Measurements from ENCODE around the gene NCKAP5. TPM values are rescaled to one million over a fixed set of nuclear protein-coding genes. Genes with fewer than 3 reads are reported as not detected.

NCKAP5 gene
- total and polyA plus RNA-seq, 2 of the 13 experiments (the other 11 are each of a cell fraction or from before 2014, with no cell fraction given), result 0.01 TPM; not detected in 1

DNA sequence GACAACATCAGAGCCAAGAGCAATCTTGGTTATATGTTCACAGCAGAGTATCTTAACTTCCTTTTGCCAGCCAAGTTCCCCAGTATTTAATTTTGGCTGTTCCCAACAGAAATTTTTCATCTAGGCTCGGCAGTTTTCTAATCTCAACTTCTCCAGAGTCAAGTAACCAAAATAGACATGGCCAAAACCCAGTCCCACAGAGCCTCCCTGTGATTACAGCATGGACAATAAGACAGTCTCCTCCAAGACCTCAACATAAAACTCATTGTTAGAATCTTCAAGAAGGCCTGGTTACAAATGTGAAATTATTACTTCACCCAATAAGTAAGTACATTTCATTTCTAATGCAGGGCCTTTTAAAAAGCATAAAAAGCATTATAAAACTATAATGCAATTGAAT, 445.7 kb downstream of the NCKAP5 start:
- H3K79me2 ChIP-seq (ENCODE audit: insufficient read depth, low read length), result no peaks in the 10 kb centered on the region

DNA sequence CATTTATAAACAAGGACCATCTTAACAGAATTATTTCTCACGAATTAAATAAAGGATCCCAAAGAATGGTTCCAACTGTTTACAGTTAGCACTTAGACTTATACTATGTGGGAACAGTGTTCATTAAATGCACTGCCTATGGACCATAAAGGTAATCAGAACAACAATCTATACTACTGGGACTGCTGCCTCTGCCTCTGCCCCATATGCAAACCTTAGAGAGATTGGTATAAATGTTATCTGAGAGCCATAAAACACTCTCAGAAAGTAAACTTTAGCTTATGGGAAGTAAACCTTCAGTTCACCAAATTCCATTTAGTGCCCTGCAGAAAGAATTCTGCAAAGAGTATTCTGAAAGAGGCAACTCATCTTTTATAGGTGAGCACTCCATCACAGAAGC, 448.0 kb downstream of the NCKAP5 start:
- BruUV-seq (replicated peaks), result no TSS peak
- DNase-seq (ENCODE audit: low spot score), result no peak
- Histone ChIP-seq H2AFZ (ENCODE audit: low read length) (no peak overlapping the region), H3K4me3 (replicated peaks in 1 of 3; ENCODE audit: insufficient read depth in 1 of 3, low read depth in 2 of 3, low read length in 3 of 3) (no peak overlapping the region), H3K4me2 (ENCODE audit: low read depth, low read length) (no peak overlapping the region), H3K79me2 (ENCODE audit: insufficient read depth, low read length) (no peaks in the 10 kb centered on the region), H3K4me1 (ENCODE audit: insufficient read depth, low read length) (no peaks in the 10 kb centered on the region), H3K36me3 (replicated peaks in 1 of 2; ENCODE audit: control insufficient read depth in 1 of 2, insufficient read depth in 2 of 2, low read length in 2 of 2) (no peaks in the 10 kb centered on the region), H4K20me1 (ENCODE audit: insufficient read depth, low read length) (no peaks in the 10 kb centered on the region), H3K27me3 (ENCODE audit: control insufficient read depth in 1 of 2, insufficient read depth in 2 of 2, low read length in 2 of 2) (no peaks in the 10 kb centered on the region), H3K9me3 (ENCODE audit: low read length) (peaks cover 9% of the 10 kb centered on the region; the same call in 1 of the 2 replicates), H3K9ac (ENCODE audit: insufficient read depth, low read depth, low read length) (no peak overlapping the region), H3K27ac (ENCODE audit: extremely low read length, insufficient read depth, low read length) (no peak overlapping the region)
- in situ Hi-C loops (cut with HindIII; ENCODE audit: extremely low pct_ligation_motif_present, low pct_unique_long_range_greater_than_20kb) (no loop called here), intact Hi-C loops (cut with micrococcal nuclease; ENCODE audit: unreplicated experiment) (no loop called here)
- CTCF ChIA-PET (ENCODE audit: low intra/inter-chr PET ratio, low total read pairs), result no interaction called here
- ATAC-seq, result no peak
- 0% methylated on average over 1 of the region's 1 CpG for WGBS (ENCODE audit: low lambda C conversion rate)
- FAIRE-seq, result no peak
- TF ChIP-seq ZNF7 (CRISPR knock-in tag; IDR thresholded peaks at IDR 0.05), result no peak
- TF ChIP-seq ZNF10 (CRISPR knock-in tag; IDR thresholded peaks at IDR 0.05; ENCODE audit: borderline replicate concordance, low read depth), result no peak
- TF ChIP-seq, protein P1, sequence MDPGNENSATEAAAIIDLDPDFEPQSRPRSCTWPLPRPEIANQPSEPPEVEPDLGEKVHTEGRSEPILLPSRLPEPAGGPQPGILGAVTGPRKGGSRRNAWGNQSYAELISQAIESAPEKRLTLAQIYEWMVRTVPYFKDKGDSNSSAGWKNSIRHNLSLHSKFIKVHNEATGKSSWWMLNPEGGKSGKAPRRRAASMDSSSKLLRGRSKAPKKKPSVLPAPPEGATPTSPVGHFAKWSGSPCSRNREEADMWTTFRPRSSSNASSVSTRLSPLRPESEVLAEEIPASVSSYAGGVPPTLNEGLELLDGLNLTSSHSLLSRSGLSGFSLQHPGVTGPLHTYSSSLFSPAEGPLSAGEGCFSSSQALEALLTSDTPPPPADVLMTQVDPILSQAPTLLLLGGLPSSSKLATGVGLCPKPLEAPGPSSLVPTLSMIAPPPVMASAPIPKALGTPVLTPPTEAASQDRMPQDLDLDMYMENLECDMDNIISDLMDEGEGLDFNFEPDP (CRISPR knock-in tag; conservative IDR thresholded peaks at IDR 0.05), result no peak
- TF ChIP-seq, protein P2, sequence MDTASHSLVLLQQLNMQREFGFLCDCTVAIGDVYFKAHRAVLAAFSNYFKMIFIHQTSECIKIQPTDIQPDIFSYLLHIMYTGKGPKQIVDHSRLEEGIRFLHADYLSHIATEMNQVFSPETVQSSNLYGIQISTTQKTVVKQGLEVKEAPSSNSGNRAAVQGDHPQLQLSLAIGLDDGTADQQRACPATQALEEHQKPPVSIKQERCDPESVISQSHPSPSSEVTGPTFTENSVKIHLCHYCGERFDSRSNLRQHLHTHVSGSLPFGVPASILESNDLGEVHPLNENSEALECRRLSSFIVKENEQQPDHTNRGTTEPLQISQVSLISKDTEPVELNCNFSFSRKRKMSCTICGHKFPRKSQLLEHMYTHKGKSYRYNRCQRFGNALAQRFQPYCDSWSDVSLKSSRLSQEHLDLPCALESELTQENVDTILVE (CRISPR knock-in tag; IDR thresholded peaks at IDR 0.05), result no peak
- TF ChIP-seq ARNT (IDR thresholded peaks at IDR 0.05), result no peak
- TF ChIP-seq, protein P3, sequence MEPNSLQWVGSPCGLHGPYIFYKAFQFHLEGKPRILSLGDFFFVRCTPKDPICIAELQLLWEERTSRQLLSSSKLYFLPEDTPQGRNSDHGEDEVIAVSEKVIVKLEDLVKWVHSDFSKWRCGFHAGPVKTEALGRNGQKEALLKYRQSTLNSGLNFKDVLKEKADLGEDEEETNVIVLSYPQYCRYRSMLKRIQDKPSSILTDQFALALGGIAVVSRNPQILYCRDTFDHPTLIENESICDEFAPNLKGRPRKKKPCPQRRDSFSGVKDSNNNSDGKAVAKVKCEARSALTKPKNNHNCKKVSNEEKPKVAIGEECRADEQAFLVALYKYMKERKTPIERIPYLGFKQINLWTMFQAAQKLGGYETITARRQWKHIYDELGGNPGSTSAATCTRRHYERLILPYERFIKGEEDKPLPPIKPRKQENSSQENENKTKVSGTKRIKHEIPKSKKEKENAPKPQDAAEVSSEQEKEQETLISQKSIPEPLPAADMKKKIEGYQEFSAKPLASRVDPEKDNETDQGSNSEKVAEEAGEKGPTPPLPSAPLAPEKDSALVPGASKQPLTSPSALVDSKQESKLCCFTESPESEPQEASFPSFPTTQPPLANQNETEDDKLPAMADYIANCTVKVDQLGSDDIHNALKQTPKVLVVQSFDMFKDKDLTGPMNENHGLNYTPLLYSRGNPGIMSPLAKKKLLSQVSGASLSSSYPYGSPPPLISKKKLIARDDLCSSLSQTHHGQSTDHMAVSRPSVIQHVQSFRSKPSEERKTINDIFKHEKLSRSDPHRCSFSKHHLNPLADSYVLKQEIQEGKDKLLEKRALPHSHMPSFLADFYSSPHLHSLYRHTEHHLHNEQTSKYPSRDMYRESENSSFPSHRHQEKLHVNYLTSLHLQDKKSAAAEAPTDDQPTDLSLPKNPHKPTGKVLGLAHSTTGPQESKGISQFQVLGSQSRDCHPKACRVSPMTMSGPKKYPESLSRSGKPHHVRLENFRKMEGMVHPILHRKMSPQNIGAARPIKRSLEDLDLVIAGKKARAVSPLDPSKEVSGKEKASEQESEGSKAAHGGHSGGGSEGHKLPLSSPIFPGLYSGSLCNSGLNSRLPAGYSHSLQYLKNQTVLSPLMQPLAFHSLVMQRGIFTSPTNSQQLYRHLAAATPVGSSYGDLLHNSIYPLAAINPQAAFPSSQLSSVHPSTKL (CRISPR knock-in tag; IDR thresholded peaks at IDR 0.05), result no peak
- POLR2A ChIA-PET, result no interaction called here

More for the DNA sequence above, 445.7 kb downstream of the NCKAP5 start:
- Histone ChIP-seq H3K9me3 (ENCODE audit: low read length) (peaks cover 19% of the 10 kb centered on the region), H3K4me1 (ENCODE audit: insufficient read depth, low read length) (no peaks in the 10 kb centered on the region), H4K20me1 (ENCODE audit: insufficient read depth, low read length) (no peaks in the 10 kb centered on the region), H3K27me3 (ENCODE audit: control insufficient read depth in 1 of 2, insufficient read depth in 2 of 2, low read length in 2 of 2) (no peaks in the 10 kb centered on the region), H2AFZ (ENCODE audit: low read length) (no peak overlapping the region), H3K4me2 (ENCODE audit: low read depth, low read length) (no peak overlapping the region), H3K4me3 (replicated peaks in 1 of 3; ENCODE audit: insufficient read depth in 1 of 3, low read depth in 2 of 3, low read length in 3 of 3) (no peak overlapping the region), H3K9ac (ENCODE audit: insufficient read depth, low read depth, low read length) (no peak overlapping the region), H3K27ac (ENCODE audit: extremely low read length, insufficient read depth, low read length) (no peak overlapping the region), H3K36me3 (replicated peaks in 1 of 2; ENCODE audit: control insufficient read depth in 1 of 2, insufficient read depth in 2 of 2, low read length in 2 of 2) (no peaks in the 10 kb centered on the region)
- TF ChIP-seq KLF12 (CRISPR knock-in tag; IDR thresholded peaks at IDR 0.05; ENCODE audit: borderline replicate concordance), result no peak
- no peak for TF ChIP-seq ATF7-NPFF (CRISPR knock-in tag; IDR thresholded peaks at IDR 0.05; ENCODE audit: low read depth)
- TF ChIP-seq SCMH1 (CRISPR knock-in tag; IDR thresholded peaks at IDR 0.05; ENCODE audit: borderline replicate concordance), result no peak
- TF ChIP-seq MTF2 (CRISPR knock-in tag; IDR thresholded peaks at IDR 0.05; ENCODE audit: borderline replicate concordance), result no peak
- no peak for TF ChIP-seq JDP2 (CRISPR knock-in tag; IDR thresholded peaks at IDR 0.05; ENCODE audit: borderline replicate concordance)
- TF ChIP-seq MYC (CRISPR knock-in tag; IDR thresholded peaks at IDR 0.05; ENCODE audit: borderline replicate concordance), result no peak
- TF ChIP-seq, protein P4, sequence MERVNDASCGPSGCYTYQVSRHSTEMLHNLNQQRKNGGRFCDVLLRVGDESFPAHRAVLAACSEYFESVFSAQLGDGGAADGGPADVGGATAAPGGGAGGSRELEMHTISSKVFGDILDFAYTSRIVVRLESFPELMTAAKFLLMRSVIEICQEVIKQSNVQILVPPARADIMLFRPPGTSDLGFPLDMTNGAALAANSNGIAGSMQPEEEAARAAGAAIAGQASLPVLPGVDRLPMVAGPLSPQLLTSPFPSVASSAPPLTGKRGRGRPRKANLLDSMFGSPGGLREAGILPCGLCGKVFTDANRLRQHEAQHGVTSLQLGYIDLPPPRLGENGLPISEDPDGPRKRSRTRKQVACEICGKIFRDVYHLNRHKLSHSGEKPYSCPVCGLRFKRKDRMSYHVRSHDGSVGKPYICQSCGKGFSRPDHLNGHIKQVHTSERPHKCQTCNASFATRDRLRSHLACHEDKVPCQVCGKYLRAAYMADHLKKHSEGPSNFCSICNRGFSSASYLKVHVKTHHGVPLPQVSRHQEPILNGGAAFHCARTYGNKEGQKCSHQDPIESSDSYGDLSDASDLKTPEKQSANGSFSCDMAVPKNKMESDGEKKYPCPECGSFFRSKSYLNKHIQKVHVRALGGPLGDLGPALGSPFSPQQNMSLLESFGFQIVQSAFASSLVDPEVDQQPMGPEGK (CRISPR knock-in tag; IDR thresholded peaks at IDR 0.05), result no peak
- no peak for TF ChIP-seq U2AF2 (IDR thresholded peaks at IDR 0.05; ENCODE audit: low read depth, low read length)
- BruUV-seq (replicated peaks), result no TSS peak
- intact Hi-C loops (cut with micrococcal nuclease; ENCODE audit: unreplicated experiment), result no loop called here
- in situ Hi-C loops (cut with HindIII; ENCODE audit: extremely low pct_ligation_motif_present, low pct_unique_long_range_greater_than_20kb), result no loop called here
- no peak for ATAC-seq
- no peak for DNase-seq (ENCODE audit: low spot score)
- WGBS (ENCODE audit: low lambda C conversion rate), result 4% methylated on average over 1 of the region's 1 CpG
- ChIA-PET CTCF (ENCODE audit: low intra/inter-chr PET ratio, low total read pairs) (no interaction called here), POLR2A (no interaction called here)
- no peak for FAIRE-seq

All from HepG2 (cell line).